Measurements from ENCODE around the gene HCAR3.
"Not testable (repeated sequence)": the region's sequence is repeated elsewhere in the genome, so short reads cannot be mapped to it uniquely, and the experiment has no call there.

HCAR3 gene

DNA sequence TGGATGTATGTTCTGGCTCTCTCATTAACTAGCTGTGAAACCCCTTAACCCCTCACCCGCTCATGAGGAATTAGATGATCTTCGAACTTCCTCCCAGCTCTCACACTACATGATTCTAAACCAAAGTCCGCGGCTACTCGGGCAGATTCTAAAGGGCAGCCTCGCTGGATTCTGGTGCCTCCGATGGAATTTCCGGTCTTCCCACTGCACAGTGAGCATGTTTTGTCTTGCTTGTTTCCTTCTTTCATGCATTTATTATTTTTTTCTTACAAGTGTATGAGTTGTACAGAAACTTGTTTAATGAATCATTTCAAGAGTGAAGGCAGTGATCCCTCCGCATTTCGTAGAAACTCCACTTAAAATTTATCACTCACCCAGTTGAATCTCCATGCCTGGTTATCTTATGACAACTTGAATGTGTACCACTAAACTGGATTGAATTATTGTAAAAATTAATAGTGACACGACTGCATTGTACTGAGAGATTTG, 4.5 kb upstream of the HCAR3 start:
- TF ChIP-seq, protein P1, sequence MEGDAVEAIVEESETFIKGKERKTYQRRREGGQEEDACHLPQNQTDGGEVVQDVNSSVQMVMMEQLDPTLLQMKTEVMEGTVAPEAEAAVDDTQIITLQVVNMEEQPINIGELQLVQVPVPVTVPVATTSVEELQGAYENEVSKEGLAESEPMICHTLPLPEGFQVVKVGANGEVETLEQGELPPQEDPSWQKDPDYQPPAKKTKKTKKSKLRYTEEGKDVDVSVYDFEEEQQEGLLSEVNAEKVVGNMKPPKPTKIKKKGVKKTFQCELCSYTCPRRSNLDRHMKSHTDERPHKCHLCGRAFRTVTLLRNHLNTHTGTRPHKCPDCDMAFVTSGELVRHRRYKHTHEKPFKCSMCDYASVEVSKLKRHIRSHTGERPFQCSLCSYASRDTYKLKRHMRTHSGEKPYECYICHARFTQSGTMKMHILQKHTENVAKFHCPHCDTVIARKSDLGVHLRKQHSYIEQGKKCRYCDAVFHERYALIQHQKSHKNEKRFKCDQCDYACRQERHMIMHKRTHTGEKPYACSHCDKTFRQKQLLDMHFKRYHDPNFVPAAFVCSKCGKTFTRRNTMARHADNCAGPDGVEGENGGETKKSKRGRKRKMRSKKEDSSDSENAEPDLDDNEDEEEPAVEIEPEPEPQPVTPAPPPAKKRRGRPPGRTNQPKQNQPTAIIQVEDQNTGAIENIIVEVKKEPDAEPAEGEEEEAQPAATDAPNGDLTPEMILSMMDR (IDR thresholded peaks at IDR 0.05; ENCODE audit: low read depth, low read length), result no peak

DNA sequence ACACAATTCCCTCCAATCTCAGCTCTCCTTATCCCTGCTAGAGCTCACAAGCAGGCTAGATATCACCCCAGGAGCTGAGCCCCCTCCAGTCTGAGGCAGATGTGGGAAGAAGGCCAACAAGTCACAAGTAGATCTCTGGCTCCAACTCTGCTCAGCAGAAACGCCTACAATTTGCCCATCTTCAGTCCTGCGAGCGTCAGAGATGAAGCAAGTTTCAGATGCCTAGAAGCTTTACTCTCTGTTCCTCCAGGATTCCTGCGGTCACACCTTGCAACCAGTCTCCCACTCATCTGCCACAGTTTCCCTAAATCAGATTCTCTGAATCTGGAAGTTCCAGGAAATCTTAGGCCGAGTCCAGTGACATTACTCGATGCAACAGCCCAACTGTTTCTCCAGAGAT, 1.4 kb downstream of the HCAR3 start:
- not testable (repeated sequence) for H3K4me3 ChIP-seq (ENCODE audit: low read depth, low read length)

More for the DNA sequence above, 4.5 kb upstream of the HCAR3 start:
- H3K4me3 ChIP-seq (ENCODE audit: low read depth, low read length), result no peak overlapping the region

DNA sequence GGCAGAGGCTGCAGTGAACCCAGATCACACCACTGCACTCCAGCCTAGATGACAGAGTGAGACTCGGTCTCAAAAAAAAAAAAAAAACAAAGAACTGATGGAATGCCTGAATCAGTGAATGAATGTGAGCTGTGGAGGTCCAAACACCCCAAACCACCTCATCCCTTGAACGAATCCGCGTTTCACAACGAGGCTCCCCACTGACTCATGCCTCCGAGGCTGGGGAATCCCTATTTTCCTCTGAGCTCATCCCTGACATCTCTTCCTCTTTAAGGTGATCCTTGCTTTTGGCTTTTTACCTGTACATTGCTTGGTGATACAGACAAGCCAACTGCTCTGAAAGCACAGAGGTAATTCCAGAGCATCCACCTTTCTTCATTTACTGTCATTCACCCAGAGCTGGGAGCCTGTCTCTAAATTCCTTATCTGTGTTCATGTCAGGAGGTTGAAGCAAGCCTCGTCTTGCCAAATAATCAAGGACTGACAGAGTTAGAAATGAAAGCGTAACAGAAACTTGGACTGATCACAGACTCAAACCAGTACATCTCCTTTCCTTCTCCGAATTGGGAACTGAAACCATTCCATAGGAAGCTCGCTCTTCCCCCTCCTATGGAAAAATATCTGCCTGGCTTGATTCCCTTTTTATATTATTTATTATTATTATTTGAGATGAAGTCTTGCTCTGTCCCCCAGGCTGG, 3.0 kb downstream of the HCAR3 start:
- H3K4me3 ChIP-seq (ENCODE audit: low read depth, low read length), result not testable (repeated sequence)

DNA sequence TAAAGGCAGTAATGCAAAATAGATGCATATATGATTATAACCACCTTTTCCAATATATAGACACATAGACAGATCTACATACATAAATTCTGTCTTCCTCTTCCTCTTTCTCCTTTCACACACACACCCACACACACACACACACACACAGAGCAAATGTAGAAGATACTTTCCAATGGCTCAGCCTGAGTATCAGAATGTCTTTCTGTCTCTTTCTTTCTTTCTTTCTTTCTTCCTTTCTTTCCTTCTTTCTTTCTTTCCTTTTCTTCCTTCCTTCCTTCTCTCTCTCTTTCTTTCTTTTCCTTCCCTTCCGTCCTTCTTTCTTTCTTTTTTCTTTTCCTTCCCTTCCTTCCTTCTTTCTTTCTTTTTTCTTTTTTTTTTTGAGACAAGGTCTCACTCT, 5.3 kb downstream of the HCAR3 start:
- not testable (repeated sequence) for H3K4me3 ChIP-seq (ENCODE audit: low read depth, low read length)

DNA sequence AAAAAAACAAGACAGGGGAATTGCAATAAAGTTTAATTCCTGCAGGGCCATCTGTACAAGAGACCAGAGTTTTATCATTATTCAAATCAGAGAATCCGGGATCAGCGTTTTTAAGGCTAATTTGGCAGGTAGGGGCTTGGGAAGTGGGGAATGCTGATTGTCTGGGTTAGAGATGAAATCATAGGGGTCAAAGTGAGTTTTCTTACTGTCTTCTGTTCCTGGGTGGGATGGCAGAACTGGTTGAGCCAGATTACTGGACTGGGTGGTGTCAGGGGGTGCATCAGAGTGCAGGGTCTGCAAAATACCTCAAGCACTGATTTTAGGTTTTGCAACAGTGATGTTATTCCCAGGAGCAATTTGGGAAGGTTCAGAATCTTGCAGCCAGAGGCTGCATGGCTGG, 6.3 kb downstream of the HCAR3 start:
- H3K4me3 ChIP-seq (ENCODE audit: low read depth, low read length), result not testable (repeated sequence)

DNA sequence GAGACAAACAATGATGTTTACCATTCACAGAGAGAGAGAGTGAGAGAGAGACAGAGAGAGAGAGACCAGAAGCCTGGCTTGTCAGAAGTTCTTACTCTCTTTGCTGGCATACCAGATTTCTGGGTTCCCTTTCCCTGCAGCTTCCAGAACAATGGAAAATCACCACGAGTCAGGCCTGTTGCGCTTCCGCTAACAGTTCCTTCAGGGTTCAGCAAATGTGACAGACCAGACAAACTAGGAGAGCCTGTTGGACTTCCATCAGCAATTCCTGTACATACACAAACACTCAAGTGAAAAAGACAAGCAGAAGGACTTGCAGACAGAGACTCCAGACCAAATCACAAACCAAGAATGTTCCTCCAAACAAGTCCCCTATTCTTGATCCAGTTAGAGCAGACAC, 7.3 kb downstream of the HCAR3 start:
- not testable (repeated sequence) for H3K4me3 ChIP-seq (ENCODE audit: low read depth, low read length)

DNA sequence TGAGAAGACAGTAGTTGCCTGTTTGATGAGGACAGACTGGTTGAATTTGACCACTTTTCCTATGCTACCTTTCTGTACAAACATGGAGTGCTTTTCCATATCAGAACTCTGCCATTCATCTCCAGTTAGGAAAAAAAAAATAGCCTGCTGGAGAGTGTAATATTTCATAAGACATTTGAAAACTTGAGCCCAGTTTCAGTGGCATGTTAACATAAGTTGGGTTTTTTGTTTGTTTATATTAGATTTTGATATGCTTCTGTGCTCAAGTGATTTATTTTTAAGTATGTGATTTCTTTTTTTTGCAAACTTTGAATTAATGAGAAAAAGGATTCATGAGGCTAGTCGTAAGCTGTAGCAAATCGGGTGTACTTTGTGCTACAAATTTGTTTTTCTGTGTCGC, 12.8 kb downstream of the HCAR3 start:
- not testable (repeated sequence) for H3K4me3 ChIP-seq (ENCODE audit: low read depth, low read length)

DNA sequence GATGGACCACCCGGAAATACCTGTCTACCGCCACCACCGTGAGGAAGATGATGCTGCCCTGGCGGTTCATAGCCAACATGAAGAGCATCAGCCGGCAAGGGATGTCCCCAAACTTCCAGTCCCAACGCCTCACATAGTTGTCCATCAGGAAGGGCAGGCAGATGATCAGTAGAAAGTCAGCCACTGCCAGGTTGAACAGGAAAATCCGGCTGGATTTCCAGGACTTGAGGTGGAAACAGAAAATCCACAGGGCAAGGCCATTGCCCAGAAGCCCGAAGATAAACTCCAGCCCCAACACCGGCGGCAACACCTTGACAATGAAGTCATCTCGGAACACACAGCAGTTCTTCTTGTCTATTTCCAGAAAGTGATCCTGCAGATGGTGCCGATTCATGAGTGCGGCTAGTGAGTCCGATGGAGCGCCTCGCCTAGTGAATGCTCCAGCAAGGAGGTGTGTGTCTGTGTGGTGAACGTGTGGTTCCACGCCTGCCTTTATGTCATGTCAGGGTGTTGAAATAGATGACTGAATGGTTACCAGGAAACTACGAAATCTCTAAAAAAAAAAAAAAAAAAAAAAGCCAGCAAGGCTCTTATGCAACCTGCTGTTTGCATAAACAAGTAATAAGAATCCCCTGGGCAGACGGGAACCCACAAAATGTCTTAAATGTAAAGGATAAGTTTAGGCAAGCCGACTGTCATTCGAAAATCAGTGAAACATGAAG, 13.6 kb downstream of the HCAR3 start, which contains the start of gene HCAR2:
TSS of gene HCAR2 (minus strand) at position 468 of the 722 bp plus-strand sequence. CDS start at position 394, 74 bp downstream.
- not testable (repeated sequence) for H3K4me3 ChIP-seq (ENCODE audit: low read depth, low read length)

DNA sequence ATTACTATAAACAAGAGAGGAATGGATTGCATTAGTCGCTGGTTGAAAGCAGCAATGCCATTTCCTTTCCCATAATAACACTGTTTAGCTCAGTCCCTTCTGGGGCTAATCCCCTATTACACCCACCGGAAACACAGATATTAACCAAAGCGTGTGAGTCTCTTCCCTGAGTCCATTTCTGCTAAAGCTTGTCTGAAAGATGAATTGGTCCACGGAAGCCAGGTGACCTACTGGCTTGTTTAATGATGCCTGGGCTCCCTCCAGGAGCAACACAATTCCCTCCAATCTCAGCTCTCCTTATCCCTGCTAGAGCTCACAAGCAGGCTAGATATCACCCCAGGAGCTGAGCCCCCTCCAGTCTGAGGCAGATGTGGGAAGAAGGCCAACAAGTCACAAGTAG, 15.1 kb downstream of the HCAR3 start:
- not testable (repeated sequence) for H3K4me3 ChIP-seq (ENCODE audit: low read depth, low read length)

DNA sequence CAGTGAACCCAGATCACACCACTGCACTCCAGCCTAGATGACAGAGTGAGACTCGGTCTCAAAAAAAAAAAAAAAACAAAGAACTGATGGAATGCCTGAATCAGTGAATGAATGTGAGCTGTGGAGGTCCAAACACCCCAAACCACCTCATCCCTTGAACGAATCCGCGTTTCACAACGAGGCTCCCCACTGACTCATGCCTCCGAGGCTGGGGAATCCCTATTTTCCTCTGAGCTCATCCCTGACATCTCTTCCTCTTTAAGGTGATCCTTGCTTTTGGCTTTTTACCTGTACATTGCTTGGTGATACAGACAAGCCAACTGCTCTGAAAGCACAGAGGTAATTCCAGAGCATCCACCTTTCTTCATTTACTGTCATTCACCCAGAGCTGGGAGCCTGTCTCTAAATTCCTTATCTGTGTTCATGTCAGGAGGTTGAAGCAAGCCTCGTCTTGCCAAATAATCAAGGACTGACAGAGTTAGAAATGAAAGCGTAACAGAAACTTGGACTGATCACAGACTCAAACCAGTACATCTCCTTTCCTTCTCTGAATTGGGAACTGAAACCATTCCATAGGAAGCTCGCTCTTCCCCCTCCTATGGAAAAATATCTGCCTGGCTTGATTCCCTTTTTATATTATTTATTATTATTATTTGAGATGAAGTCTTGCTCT, 16.4 kb downstream of the HCAR3 start:
- H3K4me3 ChIP-seq (ENCODE audit: low read depth, low read length), result not testable (repeated sequence)

DNA sequence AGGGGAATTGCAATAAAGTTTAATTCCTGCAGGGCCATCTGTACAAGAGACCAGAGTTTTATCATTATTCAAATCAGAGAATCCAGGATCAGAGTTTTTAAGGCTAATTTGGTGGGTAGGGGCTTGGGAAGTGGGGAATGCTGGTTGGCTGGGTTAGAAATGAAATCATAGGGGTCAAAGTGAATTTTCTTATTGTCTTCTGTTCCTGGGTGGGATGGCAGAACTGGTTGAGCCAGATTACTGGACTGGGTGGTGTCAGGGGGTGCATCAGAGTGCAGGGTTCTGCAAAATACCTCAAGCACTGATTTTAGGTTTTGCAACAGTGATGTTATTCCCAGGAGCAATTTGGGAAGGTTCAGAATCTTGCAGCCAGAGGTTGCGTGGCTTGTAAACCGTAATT, 19.7 kb downstream of the HCAR3 start:
- not testable (repeated sequence) for H3K4me3 ChIP-seq (ENCODE audit: low read depth, low read length)

DNA sequence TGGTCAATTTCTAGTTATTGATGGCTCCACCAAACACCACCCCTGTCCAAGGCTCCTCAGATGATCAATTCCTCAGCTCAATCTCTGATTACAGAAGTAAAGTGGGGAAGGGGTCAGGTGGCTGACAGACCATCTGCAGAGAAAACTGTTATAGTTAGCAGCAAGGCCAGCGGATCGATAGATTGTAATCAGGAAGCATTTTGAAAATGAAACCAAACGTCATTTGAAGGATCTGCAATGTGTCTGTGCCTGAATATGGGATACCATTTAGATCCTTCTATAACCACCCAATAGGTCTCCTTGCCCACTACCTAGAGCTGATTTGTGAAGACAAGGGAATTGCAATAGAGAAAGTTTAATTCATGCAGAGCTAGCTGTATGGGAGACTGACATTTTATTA, 25.0 kb downstream of the HCAR3 start:
- TF ChIP-seq, protein P1 (IDR thresholded peaks at IDR 0.05; ENCODE audit: low read depth, low read length), result no peak
- no peak overlapping the region for H3K4me3 ChIP-seq (ENCODE audit: low read depth, low read length)

DNA sequence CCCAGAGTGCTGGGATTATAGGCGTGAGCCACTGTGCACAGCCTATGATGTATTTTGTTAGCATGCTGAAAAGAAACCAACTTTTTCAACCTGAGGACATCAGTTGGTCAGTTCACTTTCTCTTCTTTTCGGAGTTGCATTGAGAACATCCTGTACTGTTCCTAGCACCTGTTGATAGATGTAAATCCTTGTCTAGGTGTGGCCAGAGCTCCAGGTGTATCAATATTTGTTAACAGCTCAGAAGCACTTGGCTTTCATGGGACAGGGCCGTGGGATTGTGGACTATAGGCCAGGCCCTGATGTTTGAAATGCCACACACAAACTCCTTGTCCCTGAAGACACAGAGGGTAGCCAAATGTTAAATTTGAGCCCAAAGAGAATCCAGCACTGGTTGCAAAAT, 28.3 kb downstream of the HCAR3 start:
- no peak overlapping the region for H3K4me3 ChIP-seq (ENCODE audit: low read depth, low read length)
- TF ChIP-seq, protein P1 (IDR thresholded peaks at IDR 0.05; ENCODE audit: low read depth, low read length), result no peak
